Measurements from ENCODE around the gene PTK6.

PTK6 gene

DNA sequence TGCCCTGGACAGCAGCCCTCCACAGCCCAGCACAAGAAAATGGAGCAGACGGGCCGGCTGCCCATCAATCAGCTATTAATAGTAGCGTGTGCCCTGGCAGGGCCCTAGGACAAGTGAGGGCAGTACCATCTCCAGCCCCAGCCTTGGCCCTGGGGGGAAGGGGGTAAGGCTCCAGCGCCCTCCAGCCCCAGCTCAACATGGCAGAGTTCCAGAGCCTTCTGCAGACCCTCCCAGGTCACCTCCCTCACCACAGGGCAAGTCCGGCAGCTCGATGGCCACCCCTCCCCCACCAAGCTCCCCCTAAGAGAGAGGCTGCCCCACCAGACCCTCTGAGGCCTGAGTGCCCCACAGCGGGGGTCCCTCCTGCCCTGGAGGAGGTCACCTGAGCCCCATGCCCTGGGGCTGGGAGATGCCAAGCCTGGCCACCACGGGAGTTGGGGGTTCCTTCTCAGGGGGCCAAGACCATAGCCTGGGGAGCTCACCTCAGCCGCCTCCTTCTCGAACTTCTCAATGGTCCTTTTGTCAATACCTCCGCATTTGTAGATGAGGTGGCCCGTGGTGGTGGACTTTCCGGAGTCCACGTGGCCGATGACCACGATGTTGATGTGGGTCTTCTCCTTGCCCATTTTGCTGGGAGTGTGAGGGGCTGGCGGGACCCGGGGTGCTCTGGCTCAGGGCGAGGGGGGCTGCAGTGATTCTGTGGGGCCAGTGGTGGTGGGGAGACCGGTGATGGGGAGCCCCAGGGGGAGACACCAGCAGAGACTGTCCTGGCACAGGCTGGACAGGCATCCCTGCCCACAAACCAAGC is 39.8 kb downstream of the PTK6 start:
- H3K4me3 Mint-ChIP-seq: no peak overlapping the region
- no peaks in the 10 kb centered on the region for H3K36me3 Mint-ChIP-seq (ENCODE audit: low read depth)
- no peak overlapping the region for H3K27ac Mint-ChIP-seq

DNA sequence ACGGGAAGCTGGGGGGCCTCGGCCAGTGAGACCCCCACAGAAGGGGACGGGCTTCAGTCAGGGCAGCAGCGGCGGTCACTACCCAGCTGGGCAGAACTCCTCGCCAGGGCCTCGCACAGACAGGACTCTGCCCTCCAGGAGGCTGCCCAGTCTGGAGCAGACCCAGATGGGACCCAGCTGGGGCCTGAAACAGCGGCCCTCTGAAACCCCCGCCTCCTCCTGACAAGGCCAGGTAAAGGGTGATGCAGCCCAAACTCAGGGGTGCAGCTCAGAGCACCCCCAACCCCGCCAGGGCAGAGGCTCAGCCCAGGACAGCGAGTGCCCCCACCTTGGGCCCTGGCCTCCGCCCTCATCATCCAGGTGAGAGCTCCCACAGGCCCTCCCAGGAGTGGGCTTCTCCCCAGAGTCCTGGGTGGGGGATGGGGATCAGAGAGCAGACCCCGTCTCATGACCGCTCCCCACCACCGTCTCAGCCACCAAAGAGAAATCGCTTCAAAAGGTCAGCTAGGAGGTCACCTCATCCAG is 40.5 kb downstream of the PTK6 start:
- H3K4me3 Mint-ChIP-seq: no peak overlapping the region

More for the DNA sequence above, 39.8 kb downstream of the PTK6 start:
- Mint-ChIP-seq H3K27me3 (peaks cover 13% of the 10 kb centered on the region), H3K4me1 (ENCODE audit: low read depth) (peaks cover 5% of the 10 kb centered on the region), H3K9me3 (no peaks in the 10 kb centered on the region)

DNA sequence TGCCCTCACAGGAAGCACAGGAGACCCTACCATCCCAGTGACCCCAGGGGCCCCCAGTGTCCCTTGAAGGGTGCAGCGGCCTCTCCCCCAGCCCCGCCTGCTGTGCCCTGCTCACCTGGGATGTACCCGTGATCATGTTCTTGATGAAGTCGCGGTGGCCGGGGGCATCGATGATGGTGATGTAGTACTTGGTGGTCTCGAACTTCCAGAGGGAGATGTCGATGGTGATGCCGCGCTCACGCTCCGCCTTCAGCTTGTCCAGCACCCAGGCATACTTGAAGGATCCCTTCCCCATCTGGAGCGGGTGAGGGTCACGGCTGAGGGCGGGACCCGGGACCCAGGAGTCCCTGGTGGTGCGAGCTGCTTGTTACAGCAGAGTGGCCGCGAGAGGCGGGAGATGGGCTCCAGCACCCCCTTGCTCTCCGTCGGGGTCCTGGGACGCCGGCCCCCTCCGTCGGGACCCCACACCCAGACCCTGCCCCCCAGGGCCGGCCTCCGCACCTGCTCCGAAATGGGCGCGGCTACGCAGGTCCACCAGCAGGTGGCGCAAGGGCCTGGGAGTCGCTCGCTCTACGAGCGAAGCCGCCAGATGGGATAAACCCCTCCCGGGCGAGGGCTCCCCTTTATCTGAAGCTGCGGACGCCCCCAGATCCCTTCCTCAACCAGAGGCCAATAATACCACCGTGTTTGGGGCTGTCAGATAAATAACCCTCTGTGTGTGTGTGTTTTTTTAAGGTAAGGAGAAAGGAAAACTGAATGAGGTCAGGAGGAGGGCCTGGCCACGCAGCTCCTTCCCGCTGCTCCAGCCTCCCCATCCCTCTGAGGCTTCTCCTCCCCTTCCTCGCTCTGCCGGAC is 41.2 kb downstream of the PTK6 start:
- Mint-ChIP-seq H3K4me3 (peak overlapping the region; percentile 32), H3K27ac (no peak overlapping the region)

More for the DNA sequence above, 40.5 kb downstream of the PTK6 start:
- peaks cover 13% of the 10 kb centered on the region for H3K27me3 Mint-ChIP-seq
- no peak overlapping the region for H3K27ac Mint-ChIP-seq
- H3K36me3 Mint-ChIP-seq (ENCODE audit: low read depth): no peaks in the 10 kb centered on the region
- H3K4me1 Mint-ChIP-seq (ENCODE audit: low read depth): peaks cover 5% of the 10 kb centered on the region
- H3K9me3 Mint-ChIP-seq: no peaks in the 10 kb centered on the region

DNA sequence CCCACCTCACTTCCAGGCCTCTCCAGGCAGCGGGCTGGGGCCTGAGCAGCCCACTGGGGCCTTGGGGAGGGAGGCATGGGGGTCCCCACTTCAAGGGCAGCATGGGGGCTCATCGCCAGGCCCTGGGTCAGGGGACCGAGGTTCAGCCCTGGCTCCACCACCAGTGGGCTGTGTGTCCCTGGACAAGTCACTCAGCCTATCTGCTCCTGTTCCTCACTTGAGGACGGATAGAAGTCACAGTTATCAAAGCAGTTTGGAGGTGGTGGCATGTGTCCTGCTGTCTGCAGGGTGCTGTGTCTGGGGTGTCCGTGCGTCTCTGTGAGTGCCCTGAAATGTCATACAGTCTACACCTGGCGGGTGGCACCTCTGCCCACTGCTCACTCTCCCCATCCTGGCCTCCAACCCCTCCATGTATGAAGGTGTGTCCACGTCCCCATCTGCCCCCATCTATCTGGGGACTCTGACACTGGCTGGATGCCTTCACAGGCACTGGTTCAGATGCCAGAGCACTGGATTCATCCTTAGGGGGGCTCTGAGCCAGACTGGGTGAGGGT is 41.9 kb downstream of the PTK6 start:
- no peak overlapping the region for H3K4me3 Mint-ChIP-seq
- no peaks in the 10 kb centered on the region for H3K36me3 Mint-ChIP-seq (ENCODE audit: low read depth)
- H3K4me1 Mint-ChIP-seq (ENCODE audit: low read depth): peaks cover 5% of the 10 kb centered on the region
- no peak overlapping the region for H3K27ac Mint-ChIP-seq
- no peaks in the 10 kb centered on the region for H3K9me3 Mint-ChIP-seq
- peaks cover 12% of the 10 kb centered on the region for H3K27me3 Mint-ChIP-seq

More for the DNA sequence above, 41.2 kb downstream of the PTK6 start:
- Mint-ChIP-seq H3K9me3 (no peaks in the 10 kb centered on the region), H3K27me3 (peaks cover 9% of the 10 kb centered on the region), H3K4me1 (ENCODE audit: low read depth) (peaks cover 5% of the 10 kb centered on the region), H3K36me3 (ENCODE audit: low read depth) (no peaks in the 10 kb centered on the region)

DNA sequence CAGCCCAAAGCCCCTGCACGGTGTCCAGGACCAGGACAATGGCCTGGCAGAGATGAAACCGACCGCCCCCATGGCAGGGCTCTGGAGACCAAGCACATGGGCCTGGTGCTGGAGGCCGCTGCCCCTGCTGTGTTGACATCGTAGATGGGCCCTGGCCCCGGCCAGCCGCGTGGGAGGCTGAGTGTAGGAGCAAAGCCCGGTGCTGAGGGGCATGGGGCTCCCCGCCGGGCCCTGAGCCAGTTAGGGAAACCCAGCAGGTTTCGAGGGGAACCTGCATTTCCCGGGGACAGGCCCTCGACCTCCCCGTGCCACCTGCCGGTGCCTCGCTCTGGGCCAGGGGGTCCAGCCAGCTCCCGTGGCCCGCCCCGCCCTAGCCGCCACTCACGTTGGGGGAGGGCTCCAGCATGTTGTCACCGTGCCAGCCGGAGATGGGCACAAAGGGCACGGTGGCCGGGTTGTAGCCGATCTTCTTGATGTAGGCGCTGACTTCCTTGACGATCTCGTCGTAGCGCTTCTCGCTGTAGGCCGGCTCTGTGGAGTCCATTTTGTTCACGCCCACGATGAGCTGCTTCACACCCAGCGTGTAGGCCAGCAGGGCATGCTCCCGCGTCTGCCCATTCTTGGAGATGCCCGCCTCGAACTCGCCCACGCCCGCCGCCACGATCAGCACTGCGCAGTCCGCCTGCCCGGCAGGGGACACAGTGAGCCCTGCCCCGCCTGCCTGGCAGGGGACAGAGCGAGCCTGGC is 42.6 kb downstream of the PTK6 start:
- Mint-ChIP-seq H3K4me1 (ENCODE audit: low read depth) (peaks cover 5% of the 10 kb centered on the region), H3K27me3 (peaks cover 15% of the 10 kb centered on the region), H3K36me3 (ENCODE audit: low read depth) (no peaks in the 10 kb centered on the region), H3K27ac (no peak overlapping the region), H3K9me3 (no peaks in the 10 kb centered on the region), H3K4me3 (no peak overlapping the region)

DNA sequence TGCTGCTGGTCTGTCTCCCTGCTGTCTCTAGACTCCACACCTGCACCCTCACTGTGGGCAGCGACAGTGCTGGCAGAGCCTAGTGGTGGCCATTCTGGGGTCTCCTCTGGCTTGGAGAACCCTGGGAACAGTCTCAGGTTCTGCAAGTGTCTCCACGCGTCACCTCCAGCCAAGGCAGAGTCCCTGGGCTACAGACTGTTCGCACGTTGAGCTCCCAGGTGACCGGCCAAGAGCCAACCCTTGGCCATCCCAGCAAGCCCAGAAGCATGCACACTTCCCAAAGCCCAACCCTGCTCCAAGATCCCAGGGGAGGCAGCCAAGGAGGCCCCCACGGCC is 43.1 kb downstream of the PTK6 start:
- Mint-ChIP-seq H3K27ac (no peak overlapping the region), H3K4me3 (no peak overlapping the region), H3K9me3 (no peaks in the 10 kb centered on the region), H3K4me1 (ENCODE audit: low read depth) (peaks cover 5% of the 10 kb centered on the region), H3K27me3 (peaks cover 16% of the 10 kb centered on the region), H3K36me3 (ENCODE audit: low read depth) (no peaks in the 10 kb centered on the region)

DNA sequence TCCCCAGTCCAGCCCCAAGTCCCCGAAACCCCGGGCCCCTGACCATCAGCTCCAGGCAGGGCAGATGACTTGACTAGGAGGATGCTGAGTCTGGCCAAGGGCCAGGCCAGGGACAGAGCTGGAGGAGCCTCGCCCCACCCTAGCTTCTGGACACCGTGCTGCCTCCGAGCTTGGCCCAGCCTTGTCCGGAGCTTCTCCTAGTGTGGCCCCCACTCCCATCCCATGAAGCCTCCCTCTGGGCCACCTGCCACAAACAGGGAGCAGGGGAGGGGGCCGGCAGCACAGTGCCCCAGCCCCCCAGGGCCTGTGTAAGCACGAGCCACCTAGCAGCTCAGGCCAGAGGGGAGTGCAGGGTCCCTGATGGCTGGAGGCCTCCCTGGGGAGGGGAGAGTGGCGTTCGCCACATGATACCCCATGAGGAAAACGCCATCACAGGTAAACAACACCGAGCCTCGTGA is 43.6 kb downstream of the PTK6 start:
- H3K4me1 Mint-ChIP-seq (ENCODE audit: low read depth): peaks cover 5% of the 10 kb centered on the region
- peaks cover 16% of the 10 kb centered on the region for H3K27me3 Mint-ChIP-seq
- H3K9me3 Mint-ChIP-seq: no peaks in the 10 kb centered on the region
- no peak overlapping the region for H3K27ac Mint-ChIP-seq
- H3K36me3 Mint-ChIP-seq (ENCODE audit: low read depth): no peaks in the 10 kb centered on the region
- H3K4me3 Mint-ChIP-seq: no peak overlapping the region

DNA sequence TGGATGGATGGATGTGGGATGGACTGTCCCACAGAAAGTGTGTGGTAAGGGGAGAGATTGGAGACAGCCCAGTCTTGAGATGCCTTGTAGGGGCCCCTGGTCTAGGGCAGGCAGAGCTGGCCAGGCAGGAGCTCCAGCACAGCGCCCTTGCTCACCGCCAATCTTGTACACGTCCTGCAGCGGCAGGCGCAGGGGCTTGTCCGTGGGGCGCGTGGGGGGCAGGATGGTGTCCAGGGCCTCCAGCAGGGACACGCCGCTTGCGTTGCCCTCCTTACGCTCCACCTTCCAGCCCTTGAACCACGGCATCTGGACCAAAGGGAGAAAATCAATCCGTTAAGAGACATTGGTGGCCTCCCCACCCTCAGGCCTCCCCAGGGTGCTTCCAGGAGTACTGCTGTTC is 44.2 kb downstream of the PTK6 start:
- Mint-ChIP-seq H3K27me3 (peaks cover 16% of the 10 kb centered on the region), H3K4me3 (peak overlapping the region; percentile 23), H3K9me3 (no peaks in the 10 kb centered on the region), H3K36me3 (ENCODE audit: low read depth) (no peaks in the 10 kb centered on the region), H3K4me1 (ENCODE audit: low read depth) (peaks cover 5% of the 10 kb centered on the region), H3K27ac (no peak overlapping the region)

DNA sequence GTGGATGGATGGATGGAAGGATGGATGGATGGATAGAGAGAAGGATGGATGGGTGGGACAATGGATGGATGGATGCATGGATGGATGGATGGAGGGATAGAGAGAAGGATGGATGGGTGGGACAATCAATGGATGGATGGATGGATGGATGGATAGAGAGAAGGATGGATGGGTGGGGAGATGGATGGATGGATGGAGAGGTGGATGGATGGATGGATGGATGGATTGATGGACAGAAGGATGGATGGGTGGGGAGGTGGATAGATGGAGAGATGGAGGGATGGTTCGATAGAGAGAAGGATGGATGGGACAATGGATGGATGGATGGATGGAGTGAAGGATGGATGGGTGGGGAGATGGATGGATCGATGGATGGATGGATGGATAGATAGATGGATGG is 44.7 kb downstream of the PTK6 start:
- Mint-ChIP-seq H3K36me3 (ENCODE audit: low read depth) (no peaks in the 10 kb centered on the region), H3K4me1 (ENCODE audit: low read depth) (peaks cover 5% of the 10 kb centered on the region), H3K27me3 (peaks cover 16% of the 10 kb centered on the region), H3K27ac (no peak overlapping the region), H3K9me3 (no peaks in the 10 kb centered on the region), H3K4me3 (no peak overlapping the region)

DNA sequence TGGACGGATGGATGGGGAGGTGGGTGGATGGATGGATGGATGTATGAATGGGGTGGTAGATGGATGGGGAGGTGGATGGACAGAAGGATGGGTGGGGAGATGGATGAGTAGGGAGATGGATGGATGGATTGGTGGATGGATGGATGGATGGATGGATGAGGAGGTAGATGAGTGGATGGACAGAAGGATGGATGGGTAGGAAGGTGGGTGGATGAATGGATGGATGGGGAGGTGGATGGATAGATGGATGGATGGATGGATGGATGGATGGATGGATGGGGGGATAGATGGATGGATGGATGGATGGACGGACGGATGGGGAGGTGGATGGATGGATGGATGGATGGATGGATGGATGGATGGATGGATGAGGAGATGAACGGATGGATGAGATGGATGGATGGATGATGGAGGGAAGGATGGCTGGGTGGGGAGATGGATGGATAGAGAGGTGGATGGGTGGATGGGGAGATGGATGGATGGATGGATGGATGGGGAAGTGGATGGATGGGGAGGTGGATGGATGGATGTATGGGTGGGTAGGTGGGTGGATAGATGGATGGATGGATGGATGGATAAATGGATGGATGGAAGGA is 45.4 kb downstream of the PTK6 start:
- H3K4me1 Mint-ChIP-seq (ENCODE audit: low read depth): peaks cover 5% of the 10 kb centered on the region
- H3K9me3 Mint-ChIP-seq: no peaks in the 10 kb centered on the region
- no peaks in the 10 kb centered on the region for H3K36me3 Mint-ChIP-seq (ENCODE audit: low read depth)
- no peak overlapping the region for H3K4me3 Mint-ChIP-seq
- peaks cover 15% of the 10 kb centered on the region for H3K27me3 Mint-ChIP-seq
- no peak overlapping the region for H3K27ac Mint-ChIP-seq

DNA sequence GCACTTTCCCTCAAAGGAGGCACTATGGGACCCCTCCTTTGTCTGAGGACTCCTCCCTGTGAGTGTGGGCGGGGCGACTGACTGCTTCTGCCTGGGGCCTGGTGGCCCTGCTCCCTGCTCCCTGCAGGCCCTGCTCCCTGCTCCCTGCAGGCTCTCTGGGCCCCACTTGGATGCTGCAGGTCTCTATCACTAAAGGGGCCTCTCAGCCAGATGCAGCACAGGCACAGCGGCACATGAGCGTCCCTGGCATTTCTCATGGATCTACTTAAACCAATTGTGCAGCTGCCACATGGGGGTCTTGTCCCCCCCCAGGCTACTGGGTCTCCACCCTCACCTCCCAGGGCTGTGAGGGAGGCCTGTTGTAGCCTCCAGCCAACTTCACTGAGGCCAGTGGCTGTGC is 46.1 kb downstream of the PTK6 start:
- H3K27ac Mint-ChIP-seq: no peak overlapping the region
- no peaks in the 10 kb centered on the region for H3K36me3 Mint-ChIP-seq (ENCODE audit: low read depth)
- H3K4me3 Mint-ChIP-seq: no peak overlapping the region
- peaks cover 15% of the 10 kb centered on the region for H3K27me3 Mint-ChIP-seq
- H3K9me3 Mint-ChIP-seq: no peaks in the 10 kb centered on the region
- peaks cover under 1% of the 10 kb centered on the region for H3K4me1 Mint-ChIP-seq (ENCODE audit: low read depth)

DNA sequence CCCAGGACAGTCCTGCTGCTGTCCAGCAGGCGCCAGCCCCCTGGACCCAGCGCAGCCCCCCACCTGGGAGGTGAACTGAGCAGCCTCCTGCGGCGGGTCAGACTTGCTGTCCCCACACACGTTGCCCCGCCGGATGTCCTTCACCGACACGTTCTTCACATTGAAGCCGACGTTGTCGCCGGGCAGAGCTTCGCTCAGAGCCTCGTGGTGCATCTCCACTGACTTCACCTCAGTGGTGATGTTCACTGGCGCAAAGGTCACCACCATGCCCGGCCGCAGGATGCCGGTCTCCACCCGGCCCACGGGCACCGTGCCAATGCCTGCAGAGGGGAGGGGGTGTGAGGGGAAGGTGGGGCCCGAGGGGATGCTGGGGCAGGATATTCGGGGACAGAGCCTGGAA is 46.8 kb downstream of the PTK6 start:
- Mint-ChIP-seq H3K9me3 (no peaks in the 10 kb centered on the region), H3K27me3 (peaks cover 19% of the 10 kb centered on the region), H3K4me3 (no peak overlapping the region), H3K4me1 (ENCODE audit: low read depth) (no peaks in the 10 kb centered on the region), H3K36me3 (ENCODE audit: low read depth) (no peaks in the 10 kb centered on the region), H3K27ac (no peak overlapping the region)

DNA sequence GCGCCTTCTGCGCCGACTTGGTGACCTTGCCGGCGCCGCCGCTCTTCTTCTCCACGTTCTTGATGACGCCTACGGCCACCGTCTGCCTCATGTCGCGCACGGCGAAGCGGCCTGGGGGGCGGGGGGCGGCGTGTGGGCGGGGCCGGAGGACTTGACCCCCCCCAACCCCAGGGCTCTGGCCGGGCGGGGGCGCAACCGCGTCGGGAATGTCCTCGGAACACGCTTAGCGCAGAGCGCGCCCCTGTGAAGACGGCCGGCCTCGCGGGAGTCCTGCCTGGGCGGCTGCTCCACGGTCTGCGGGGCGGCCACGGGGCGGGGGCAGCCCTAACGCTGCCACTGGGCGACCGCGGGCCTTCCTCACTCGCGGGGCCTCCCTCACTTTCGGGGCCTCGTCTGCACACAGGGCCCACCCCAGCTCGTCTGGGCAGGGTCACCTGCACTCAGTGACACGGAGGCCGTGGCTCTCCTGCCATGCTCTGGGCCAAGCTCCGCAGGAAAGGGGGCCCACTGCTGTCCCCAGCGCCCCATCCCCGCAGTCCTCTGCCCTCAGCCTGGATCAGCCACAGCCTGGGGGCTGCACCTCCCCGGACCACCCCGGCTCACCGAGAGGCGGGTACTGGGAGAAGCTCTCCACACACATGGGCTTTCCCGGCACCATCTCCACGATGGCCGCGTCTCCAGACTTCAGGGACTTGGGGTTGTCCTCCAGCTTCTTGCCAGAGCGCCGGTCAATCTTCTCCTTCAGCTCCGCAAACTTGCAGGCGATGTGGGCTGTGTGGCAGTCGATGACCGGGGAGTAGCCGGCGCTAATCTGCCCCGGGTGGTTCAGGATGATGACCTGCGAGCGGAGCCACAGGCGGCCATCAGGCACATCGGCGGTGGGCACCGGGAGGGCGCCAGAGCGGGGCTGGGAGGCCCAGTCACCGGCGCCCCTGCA is 48.6 kb downstream of the PTK6 start:
- no peaks in the 10 kb centered on the region for H3K9me3 Mint-ChIP-seq
- H3K27ac Mint-ChIP-seq: no peak overlapping the region
- peaks cover 23% of the 10 kb centered on the region for H3K27me3 Mint-ChIP-seq
- no peaks in the 10 kb centered on the region for H3K36me3 Mint-ChIP-seq (ENCODE audit: low read depth)
- H3K4me1 Mint-ChIP-seq (ENCODE audit: low read depth): no peaks in the 10 kb centered on the region
- H3K4me3 Mint-ChIP-seq: no peak overlapping the region

All from stimulated activated naive CD8-positive, alpha-beta T cell treated with anti-CD3 and anti-CD28 coated beads, Interleukin-15, Interleukin-2, amounts not matched to agents 100 ng/mL and 50 ng/mL, for 24 hours (primary cell).